HCT116 (cell line): ENCODE data around the gene HK1.

Experiments used
- ELF1 ChIP-seq: IDR thresholded peaks from 2 replicates; pipeline ENCODE4 v1.6.1; 2012; ENCODE audit warnings: low read depth, borderline replicate concordance
- EZH2 ChIP-seq: fragments of 200-600 bp; sonication (generic); IDR thresholded peaks from 2 replicates; pipeline ENCODE4 v1.6.1; 2017; ENCODE audit warnings: antibody characterized with exemption, mixed run types
- EZH2phosphoT487 ChIP-seq: fragments of 200-600 bp; IDR thresholded peaks from 2 replicates; pipeline ENCODE4 v1.6.1; 2018; ENCODE audit warnings: antibody characterized with exemption, borderline replicate concordance
- FOSL1 ChIP-seq: IDR thresholded peaks from 2 replicates; pipeline ENCODE4 v1.6.1; 2012; ENCODE audit warnings: low read depth
- POLR2A ChIP-seq: IDR thresholded peaks from 2 replicates; pipeline ENCODE4 v1.7.0; 2011; ENCODE audit warnings: borderline replicate concordance; ENCODE audit not compliant: insufficient read depth, insufficient read length; ENCODE audit errors: extremely low read depth
- POLR2AphosphoS5 ChIP-seq: IDR thresholded peaks from 2 replicates; pipeline ENCODE4 v1.6.1; 2011; ENCODE audit warnings: mild to moderate bottlenecking, low read depth, low read length, moderate library complexity
- SIN3A ChIP-seq: IDR thresholded peaks from 2 replicates; pipeline ENCODE4 v1.6.1; 2012; ENCODE audit warnings: low read depth
- TF ChIP-seq, protein P1 (sequence below), 3 experiments: fragments of 200-600 bp in 1 of 3; sonication (generic) in 1 of 3; IDR thresholded peaks in 2 of 3; conservative IDR thresholded peaks in 1 of 3; 2 replicates each; pipeline ENCODE4 v1.5.1; 2012 to 2017; ENCODE audit warnings: low read depth in 2 of 3, low read length in 2 of 3, antibody characterized with exemption in 1 of 3, borderline replicate concordance in 1 of 3, control low read depth in 1 of 3, mild to moderate bottlenecking in 1 of 3, mixed read lengths in 1 of 3, mixed run types in 1 of 3, moderate library complexity in 1 of 3; ENCODE audit not compliant: insufficient read depth in 1 of 3
- TF ChIP-seq, protein P2 (sequence below): IDR thresholded peaks from 2 replicates; pipeline ENCODE4 v1.6.1; 2012
- TF ChIP-seq, protein P3 (sequence below): IDR thresholded peaks from 2 replicates; pipeline ENCODE4 v1.6.1; 2012; ENCODE audit warnings: low read depth

DNA sequence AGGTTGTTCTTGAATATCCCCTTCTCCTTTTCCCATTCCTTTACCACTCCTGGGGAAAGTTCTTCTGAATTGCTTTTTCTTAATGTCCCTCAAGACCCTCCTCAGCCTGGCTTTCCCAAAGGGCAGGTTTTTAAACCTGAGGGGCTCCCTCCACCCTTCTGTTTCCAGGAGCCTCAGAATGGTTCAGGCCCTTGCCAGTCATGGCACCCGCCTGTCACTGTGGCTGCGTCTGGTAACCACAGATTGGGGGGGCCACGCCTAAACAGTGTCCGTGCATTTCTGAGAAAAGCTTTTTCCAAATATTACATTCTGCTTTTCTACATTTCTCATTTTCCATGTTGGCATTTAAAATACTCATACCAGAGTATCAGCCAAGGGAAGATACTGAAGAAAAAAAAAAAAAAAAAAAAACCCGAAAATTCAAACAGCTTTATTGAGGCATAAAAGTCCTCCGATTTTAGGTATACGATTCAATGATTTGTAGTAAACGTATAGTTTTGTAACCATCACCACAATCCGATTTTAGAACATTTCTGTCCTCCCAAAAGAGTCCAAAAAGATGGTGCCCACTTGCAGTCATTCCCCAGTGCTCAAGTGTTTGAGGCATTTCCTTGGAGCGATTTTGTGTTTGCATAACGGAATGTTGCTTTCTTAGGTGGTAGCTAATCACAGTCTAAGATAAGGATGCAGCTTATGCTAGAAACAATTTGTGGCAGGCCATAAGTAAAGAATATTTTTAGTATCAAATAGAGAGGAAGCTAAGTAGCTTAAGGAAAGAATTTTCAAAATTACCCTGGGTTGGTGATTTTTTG, 36.0 kb upstream of the HK1 start:
- TF ChIP-seq, protein P1, sequence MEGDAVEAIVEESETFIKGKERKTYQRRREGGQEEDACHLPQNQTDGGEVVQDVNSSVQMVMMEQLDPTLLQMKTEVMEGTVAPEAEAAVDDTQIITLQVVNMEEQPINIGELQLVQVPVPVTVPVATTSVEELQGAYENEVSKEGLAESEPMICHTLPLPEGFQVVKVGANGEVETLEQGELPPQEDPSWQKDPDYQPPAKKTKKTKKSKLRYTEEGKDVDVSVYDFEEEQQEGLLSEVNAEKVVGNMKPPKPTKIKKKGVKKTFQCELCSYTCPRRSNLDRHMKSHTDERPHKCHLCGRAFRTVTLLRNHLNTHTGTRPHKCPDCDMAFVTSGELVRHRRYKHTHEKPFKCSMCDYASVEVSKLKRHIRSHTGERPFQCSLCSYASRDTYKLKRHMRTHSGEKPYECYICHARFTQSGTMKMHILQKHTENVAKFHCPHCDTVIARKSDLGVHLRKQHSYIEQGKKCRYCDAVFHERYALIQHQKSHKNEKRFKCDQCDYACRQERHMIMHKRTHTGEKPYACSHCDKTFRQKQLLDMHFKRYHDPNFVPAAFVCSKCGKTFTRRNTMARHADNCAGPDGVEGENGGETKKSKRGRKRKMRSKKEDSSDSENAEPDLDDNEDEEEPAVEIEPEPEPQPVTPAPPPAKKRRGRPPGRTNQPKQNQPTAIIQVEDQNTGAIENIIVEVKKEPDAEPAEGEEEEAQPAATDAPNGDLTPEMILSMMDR (IDR thresholded peaks at IDR 0.05 in 2 of 3, conservative IDR thresholded peaks at IDR 0.05 in 1 of 3; ENCODE audit: borderline replicate concordance in 1 of 3, insufficient read depth in 1 of 3, low read depth in 2 of 3, low read length in 2 of 3) = no peak
- TF ChIP-seq EZH2 = no peak
- TF ChIP-seq, protein P2, sequence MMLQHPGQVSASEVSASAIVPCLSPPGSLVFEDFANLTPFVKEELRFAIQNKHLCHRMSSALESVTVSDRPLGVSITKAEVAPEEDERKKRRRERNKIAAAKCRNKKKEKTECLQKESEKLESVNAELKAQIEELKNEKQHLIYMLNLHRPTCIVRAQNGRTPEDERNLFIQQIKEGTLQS = no peak
- TF ChIP-seq, protein P3, sequence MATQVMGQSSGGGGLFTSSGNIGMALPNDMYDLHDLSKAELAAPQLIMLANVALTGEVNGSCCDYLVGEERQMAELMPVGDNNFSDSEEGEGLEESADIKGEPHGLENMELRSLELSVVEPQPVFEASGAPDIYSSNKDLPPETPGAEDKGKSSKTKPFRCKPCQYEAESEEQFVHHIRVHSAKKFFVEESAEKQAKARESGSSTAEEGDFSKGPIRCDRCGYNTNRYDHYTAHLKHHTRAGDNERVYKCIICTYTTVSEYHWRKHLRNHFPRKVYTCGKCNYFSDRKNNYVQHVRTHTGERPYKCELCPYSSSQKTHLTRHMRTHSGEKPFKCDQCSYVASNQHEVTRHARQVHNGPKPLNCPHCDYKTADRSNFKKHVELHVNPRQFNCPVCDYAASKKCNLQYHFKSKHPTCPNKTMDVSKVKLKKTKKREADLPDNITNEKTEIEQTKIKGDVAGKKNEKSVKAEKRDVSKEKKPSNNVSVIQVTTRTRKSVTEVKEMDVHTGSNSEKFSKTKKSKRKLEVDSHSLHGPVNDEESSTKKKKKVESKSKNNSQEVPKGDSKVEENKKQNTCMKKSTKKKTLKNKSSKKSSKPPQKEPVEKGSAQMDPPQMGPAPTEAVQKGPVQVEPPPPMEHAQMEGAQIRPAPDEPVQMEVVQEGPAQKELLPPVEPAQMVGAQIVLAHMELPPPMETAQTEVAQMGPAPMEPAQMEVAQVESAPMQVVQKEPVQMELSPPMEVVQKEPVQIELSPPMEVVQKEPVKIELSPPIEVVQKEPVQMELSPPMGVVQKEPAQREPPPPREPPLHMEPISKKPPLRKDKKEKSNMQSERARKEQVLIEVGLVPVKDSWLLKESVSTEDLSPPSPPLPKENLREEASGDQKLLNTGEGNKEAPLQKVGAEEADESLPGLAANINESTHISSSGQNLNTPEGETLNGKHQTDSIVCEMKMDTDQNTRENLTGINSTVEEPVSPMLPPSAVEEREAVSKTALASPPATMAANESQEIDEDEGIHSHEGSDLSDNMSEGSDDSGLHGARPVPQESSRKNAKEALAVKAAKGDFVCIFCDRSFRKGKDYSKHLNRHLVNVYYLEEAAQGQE = no peak
- no peak for TF ChIP-seq POLR2A
- no peak for TF ChIP-seq ELF1
- TF ChIP-seq POLR2AphosphoS5 = no peak
- TF ChIP-seq FOSL1 = no peak
- TF ChIP-seq EZH2phosphoT487 = no peak
- TF ChIP-seq SIN3A = no peak
